Ectodermal cell (in vitro differentiated cells): Measurements from ENCODE around the gene RARB.

ENCODE experiments used
- H3K27ac ChIP-seq: 2 replicates; pipeline ENCODE4 v1.7.0; 2013; ENCODE audit warnings: mild to moderate bottlenecking, low read depth, low read length; ENCODE audit not compliant: insufficient read depth, poor library complexity, severe bottlenecking
- H3K27me3 ChIP-seq: 2 replicates; pipeline ENCODE4 v1.7.0; 2013; ENCODE audit warnings: mild to moderate bottlenecking, low read length; ENCODE audit not compliant: insufficient read depth, control insufficient read depth, poor library complexity, severe bottlenecking
- H3K36me3 ChIP-seq: one replicate; pipeline ENCODE4 v1.7.0; 2013; ENCODE audit warnings: low read length; ENCODE audit not compliant: control insufficient read depth, insufficient read depth
- H3K4me1 ChIP-seq: one replicate; pipeline ENCODE4 v1.7.0; 2013; ENCODE audit warnings: low read length; ENCODE audit not compliant: control insufficient read depth, insufficient read depth
- H3K4me3 ChIP-seq: 2 replicates; pipeline ENCODE4 v1.7.0; 2013; ENCODE audit warnings: low read depth, low read length, control low read depth; ENCODE audit not compliant: insufficient read depth
- H3K9me3 ChIP-seq: 2 replicates; pipeline ENCODE4 v1.7.0; 2013; ENCODE audit warnings: mild to moderate bottlenecking, low read length, moderate library complexity; ENCODE audit not compliant: control insufficient read depth
- whole genome bisulfite sequencing, 2 experiments: methylation state at CpG; one replicate each; pipeline ENCODE4 v1.1.7; 2013; ENCODE audit warnings: missing lambda C conversion rate in 2 of 2; 5-methylcytosine and 5-hydroxymethylcytosine counted together

The RARB gene

GRCh38 chr3:25572336-25572735 lies 144.3 kb downstream of the RARB start:
- Histone ChIP-seq H3K27me3 (no peaks in the 10 kb centered on the region), H3K9me3 (no peaks in the 10 kb centered on the region), H3K4me3 (no peak overlapping the region), H3K36me3 (no peaks in the 10 kb centered on the region), H3K4me1 (no peaks in the 10 kb centered on the region), H3K27ac (no peak overlapping the region)
- 92 to 95% methylated on average over 3 of the region's 3 CpGs for WGBS, 2 experiments

GRCh38 chr3:25572919-25573385 lies 144.9 kb downstream of the RARB start:
- WGBS, 2 experiments, result 86 to 88% methylated on average over 14 of the region's 14 CpGs
- Histone ChIP-seq H3K27me3 (no peaks in the 10 kb centered on the region), H3K36me3 (no peaks in the 10 kb centered on the region), H3K27ac (no peak overlapping the region), H3K4me1 (no peaks in the 10 kb centered on the region), H3K9me3 (no peaks in the 10 kb centered on the region), H3K4me3 (no peak overlapping the region)

GRCh38 chr3:25573386-25574171 lies 145.5 kb downstream of the RARB start:
- 85 to 86% methylated on average over 18 to 19 of the region's 19 CpGs for WGBS, 2 experiments

DNA sequence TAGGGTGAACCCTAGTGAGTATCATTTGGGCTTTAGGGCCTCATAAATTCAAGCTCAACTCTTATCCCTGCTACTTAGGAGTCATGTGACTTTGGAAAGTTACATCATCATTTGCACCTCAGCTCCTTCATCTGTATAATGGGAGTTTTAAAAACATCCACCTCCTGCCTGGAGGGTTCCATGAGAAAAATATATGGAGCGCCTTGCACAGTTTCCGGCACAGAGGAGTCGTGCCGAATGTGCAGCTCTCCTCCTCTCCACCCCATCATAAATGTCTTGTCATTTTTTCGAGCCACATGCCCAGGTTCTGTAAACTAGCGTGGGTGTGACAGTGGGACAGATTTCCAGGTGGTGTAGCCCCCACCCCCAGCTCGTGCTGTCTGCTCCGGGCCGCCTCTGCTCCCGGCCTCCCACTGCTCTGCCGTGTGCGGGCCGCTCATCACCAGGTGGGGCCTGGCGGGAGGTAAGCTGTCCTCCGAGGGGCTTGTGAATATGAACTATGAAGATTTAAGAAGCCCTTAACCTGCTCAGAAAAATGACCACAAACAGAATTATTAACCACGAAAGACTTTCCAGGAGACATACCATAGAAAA lies 146.2 kb downstream of the RARB start:
- no peaks in the 10 kb centered on the region for H3K9me3 ChIP-seq
- no peaks in the 10 kb centered on the region for H3K36me3 ChIP-seq
- no peak overlapping the region for H3K4me3 ChIP-seq
- no peaks in the 10 kb centered on the region for H3K27me3 ChIP-seq
- H3K4me1 ChIP-seq, result no peaks in the 10 kb centered on the region
- 90 to 95% methylated on average over 16 of the region's 16 CpGs for WGBS, 2 experiments
- H3K27ac ChIP-seq, result no peak overlapping the region

More at GRCh38 chr3:25573386-25574171, 145.5 kb downstream of the RARB start:
- Histone ChIP-seq H3K9me3 (no peaks in the 10 kb centered on the region), H3K4me1 (no peaks in the 10 kb centered on the region), H3K36me3 (no peaks in the 10 kb centered on the region), H3K4me3 (no peak overlapping the region), H3K27ac (no peak overlapping the region), H3K27me3 (no peaks in the 10 kb centered on the region)

DNA sequence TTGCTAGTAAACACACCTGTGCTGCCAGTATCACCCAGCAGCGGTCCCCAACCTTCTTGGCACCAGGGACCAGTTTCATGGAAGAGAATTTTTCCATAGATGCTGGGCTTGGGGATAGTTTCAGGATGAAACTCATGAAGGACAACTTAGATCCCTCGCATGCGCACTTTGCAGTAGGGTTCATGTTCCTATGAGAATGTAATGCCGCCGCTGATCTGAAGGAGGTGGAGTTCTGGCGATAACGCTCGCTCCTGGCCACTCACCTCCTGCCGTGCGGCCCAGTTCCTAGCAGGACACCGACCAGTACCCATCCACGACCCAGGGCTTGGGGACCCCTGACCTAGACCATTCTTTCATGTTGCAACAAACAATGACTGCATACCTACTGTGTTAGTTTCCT lies 146.9 kb downstream of the RARB start:
- whole genome bisulfite sequencing, 2 experiments, result 94 to 96% methylated on average over 12 of the region's 12 CpGs
- Histone ChIP-seq H3K9me3 (no peaks in the 10 kb centered on the region), H3K36me3 (no peaks in the 10 kb centered on the region), H3K4me1 (no peaks in the 10 kb centered on the region), H3K27ac (no peak overlapping the region), H3K27me3 (no peaks in the 10 kb centered on the region), H3K4me3 (no peak overlapping the region)

DNA sequence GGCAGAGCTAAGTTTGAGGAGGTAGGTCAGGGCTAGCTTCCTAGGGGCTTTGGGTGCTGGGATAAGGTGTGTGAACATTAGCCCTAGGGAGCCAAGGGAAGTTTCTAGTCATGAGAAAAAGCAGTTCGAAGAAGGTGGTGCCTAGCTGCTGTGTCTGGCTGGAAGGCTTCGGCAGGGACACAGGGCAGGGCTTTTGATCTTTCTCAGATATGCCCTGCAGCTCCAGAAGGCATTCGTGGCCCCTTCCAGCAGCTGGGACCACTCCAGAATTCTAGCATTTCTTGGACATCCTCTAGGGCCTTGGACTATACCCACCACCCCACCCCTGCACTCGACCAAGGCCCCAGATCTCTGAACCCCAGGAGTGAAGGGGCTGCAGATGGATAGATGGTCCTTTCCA lies 148.1 kb downstream of the RARB start:
- no peak overlapping the region for H3K4me3 ChIP-seq
- H3K4me1 ChIP-seq, result no peaks in the 10 kb centered on the region
- H3K27ac ChIP-seq, result no peak overlapping the region
- 88 to 93% methylated on average over 4 of the region's 4 CpGs for WGBS, 2 experiments
- no peaks in the 10 kb centered on the region for H3K9me3 ChIP-seq
- no peaks in the 10 kb centered on the region for H3K27me3 ChIP-seq
- H3K36me3 ChIP-seq, result no peaks in the 10 kb centered on the region

DNA sequence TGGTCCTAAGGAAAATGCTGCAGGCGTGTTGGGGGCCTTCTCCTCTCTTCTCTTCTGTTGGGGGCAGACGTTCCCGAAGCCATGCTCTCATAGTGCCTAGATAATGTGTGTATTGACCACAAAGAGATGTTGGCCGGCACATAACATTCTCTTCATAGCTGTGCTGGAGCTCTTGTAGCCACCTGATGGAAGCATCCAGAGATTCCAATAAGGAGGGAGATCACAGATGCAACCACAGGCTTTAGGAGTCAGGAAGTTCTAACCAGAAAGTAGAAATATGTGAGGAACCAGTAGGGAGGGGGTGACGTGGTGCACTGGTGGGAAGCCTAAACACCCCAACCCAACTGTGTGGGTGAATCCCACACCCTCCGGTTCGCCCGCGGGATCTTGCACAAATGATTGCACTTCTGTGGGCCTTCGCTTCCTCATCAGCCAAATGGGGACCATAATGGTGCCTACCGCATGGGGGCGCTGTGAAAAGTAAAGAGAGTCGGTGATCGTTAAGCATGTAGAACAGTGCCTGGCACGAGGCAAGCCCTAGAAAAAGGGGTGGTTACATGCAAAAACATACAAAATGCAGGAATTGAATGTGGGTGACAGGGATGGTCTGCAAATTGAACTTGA lies 148.9 kb downstream of the RARB start:
- Histone ChIP-seq H3K4me3 (no peak overlapping the region), H3K27ac (no peak overlapping the region), H3K36me3 (no peaks in the 10 kb centered on the region), H3K9me3 (no peaks in the 10 kb centered on the region), H3K27me3 (no peaks in the 10 kb centered on the region), H3K4me1 (no peaks in the 10 kb centered on the region)
- 75 to 77% methylated on average over 15 of the region's 15 CpGs for WGBS, 2 experiments

- WGBS, 2 experiments, result 93 to 95% methylated on average over 10 of the region's 10 CpGs
- H3K4me3 ChIP-seq, result no peak overlapping the region
- no peak overlapping the region for H3K27ac ChIP-seq
- no peaks in the 10 kb centered on the region for H3K36me3 ChIP-seq
- H3K4me1 ChIP-seq, result no peaks in the 10 kb centered on the region
- no peaks in the 10 kb centered on the region for H3K27me3 ChIP-seq
- H3K9me3 ChIP-seq, result no peaks in the 10 kb centered on the region
Measured at GRCh38 chr3:25578059-25578458, 150.0 kb downstream of the RARB start.

- Histone ChIP-seq H3K27me3 (no peaks in the 10 kb centered on the region), H3K4me3 (no peak overlapping the region), H3K27ac (no peak overlapping the region), H3K4me1 (no peaks in the 10 kb centered on the region), H3K36me3 (no peaks in the 10 kb centered on the region), H3K9me3 (no peaks in the 10 kb centered on the region)
- 93 to 96% methylated on average over 8 of the region's 8 CpGs for WGBS, 2 experiments
Measured at GRCh38 chr3:25580534-25580933, 152.5 kb downstream of the RARB start.

- 95 to 98% methylated on average over 7 of the region's 7 CpGs for WGBS, 2 experiments
- Histone ChIP-seq H3K27ac (no peak overlapping the region), H3K36me3 (no peaks in the 10 kb centered on the region), H3K4me1 (no peaks in the 10 kb centered on the region), H3K4me3 (no peak overlapping the region), H3K9me3 (no peaks in the 10 kb centered on the region), H3K27me3 (no peaks in the 10 kb centered on the region)
Measured at GRCh38 chr3:25581335-25581734, 153.3 kb downstream of the RARB start.
